DMS114 treated with DMSO at 0.1 percent for 48 hours (cell line): ENCODE results near the gene MLPH.

ENCODE experiments used
- DNase-seq: peaks from one replicate; lab custom pipeline; 2025; ENCODE audit not compliant: unreplicated experiment; lab: John Stamatoyannopoulos, UW

Gene MLPH

DNA sequence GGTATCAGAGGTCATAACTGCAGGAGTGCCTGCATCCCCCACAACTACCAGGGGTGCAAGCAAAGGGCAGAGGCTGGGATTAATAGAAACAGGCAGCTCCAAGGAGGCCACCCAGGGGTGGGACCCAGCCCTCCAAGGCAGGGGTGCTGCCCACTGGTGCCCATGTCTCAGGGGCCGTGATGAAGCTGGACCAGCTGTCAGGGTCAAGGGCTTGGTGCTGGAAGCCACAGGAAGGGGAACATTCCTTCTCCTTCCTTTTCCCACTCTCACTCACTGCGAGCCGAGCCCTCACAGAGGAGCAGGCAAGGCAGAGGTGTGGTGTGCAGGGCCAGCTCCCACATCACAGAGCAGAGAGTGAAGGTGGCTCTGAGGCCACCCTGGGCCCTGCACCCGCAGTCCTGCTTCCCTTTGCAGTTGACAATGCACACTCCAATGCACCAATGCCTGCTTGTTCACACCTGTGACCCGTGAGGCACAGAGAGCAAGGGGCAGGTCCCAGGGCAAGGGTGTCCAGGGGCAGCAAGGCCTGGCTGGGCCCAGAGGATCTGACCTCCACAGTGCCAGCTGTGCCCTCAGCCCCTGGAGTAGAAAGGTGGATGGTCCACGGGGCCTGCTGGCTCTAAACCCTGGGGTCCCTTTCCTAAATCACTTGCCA lies 28.7 kb downstream of the MLPH start:
- no peak for DNase-seq

DNA sequence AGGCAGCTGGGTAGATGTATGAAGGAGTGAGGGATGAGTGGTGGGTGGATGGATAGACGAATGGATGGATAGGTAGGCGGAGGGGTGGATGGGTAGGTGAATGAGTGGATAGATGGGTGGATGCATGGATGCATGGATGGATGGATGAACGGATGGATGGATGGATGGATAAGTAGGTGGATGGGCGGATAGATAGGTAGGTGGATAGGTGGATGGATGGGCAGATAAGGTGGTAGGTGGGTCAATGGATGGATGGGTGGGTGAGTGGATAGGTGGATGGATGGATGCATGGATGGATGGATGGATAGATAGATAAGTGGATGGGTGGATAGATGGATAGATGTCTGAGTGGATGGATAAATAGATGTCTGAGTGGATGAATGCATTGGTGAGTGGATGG lies 30.1 kb downstream of the MLPH start:
- no peak for DNase-seq

DNA sequence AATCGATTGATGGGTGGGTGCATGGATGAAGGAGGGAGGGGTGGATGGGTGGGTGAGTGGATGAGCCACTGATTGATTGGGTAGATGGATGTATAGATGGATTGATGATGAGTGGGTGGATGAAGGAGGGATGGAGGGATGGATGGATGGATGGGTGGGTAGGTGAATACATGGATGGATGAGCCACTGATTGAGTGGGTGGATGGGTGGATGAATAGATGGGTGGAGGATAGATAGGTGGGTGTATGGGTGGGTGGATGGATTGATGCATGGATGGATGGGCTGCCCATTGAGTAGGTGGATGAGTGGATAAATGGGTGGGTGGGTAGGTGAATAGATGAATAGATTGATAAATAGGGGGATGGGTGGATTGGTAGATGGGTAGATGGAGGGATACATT lies 30.9 kb downstream of the MLPH start:
- no peak for DNase-seq

DNA sequence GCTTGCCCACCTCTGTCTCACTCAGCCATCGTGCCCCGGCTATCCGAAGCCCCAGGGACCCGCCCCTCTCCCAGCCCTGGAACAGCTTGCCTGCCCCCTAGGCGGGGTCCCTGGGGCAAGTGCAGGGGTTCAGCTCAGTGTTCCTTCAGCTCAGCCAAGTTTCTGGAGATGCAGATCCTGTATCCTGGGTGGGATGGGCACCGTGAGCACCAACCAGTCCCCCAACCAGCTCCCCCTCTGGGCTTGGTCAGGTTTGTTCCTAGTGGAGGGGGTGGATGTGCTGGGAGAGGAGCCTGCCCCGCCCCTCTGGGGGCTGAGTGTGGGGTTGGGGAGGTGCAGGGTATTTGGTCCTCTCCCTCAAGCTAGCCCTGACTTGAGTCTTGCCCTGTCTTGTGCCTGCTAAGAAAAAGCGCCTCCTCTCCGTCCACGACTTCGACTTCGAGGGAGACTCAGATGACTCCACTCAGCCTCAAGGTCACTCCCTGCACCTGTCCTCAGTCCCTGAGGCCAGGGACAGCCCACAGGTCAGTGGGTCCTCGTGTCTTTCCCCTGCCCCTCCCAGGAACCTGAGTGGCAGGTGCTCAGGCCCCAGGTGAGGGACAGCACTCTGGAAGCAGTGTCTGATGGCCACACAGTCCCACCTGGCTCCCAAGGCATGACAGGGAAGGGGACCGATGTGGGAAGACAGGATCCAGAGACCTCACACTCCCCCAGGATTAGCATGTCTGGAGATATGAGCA lies 32.6 kb downstream of the MLPH start:
- DNase-seq: no peak

DNA sequence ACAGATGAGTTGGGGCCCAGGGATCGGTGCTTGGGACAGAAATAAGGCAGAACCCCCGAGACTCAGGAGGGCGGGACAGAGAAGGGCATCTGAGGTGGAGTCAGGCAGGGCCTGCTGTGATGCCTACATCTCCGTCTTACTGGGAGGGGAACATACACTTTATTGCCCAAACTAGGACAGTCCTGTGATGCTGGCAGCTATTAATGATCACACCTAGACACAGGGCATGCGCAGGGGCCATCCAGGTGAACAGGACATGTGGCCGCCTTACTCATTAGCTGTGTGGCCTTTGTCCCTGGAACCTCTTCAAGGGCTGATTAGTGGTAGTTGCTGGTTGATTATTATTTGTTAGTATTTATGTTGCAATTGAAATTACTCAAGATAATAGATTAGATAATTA lies 33.2 kb downstream of the MLPH start:
- no peak for DNase-seq

DNA sequence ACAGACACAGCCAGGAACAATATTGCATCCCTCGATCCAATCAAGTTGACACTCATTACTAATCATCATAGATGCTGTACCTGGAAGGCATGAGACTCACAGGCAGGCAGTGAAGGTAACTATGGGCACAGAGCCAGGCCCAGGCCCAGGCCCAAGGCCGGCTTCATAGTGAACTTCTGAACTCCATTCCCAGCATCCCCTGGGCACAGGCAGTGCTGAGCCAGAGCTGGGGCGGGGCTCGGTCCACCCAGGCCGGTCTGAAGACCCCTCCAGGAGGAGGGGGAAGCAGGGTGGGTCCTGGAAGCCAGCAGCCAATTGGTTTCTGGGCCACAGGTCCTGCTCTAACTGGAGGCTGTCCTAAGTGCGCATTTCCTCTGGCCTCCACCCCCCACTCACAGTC lies 37.6 kb downstream of the MLPH start:
- no peak for DNase-seq

DNA sequence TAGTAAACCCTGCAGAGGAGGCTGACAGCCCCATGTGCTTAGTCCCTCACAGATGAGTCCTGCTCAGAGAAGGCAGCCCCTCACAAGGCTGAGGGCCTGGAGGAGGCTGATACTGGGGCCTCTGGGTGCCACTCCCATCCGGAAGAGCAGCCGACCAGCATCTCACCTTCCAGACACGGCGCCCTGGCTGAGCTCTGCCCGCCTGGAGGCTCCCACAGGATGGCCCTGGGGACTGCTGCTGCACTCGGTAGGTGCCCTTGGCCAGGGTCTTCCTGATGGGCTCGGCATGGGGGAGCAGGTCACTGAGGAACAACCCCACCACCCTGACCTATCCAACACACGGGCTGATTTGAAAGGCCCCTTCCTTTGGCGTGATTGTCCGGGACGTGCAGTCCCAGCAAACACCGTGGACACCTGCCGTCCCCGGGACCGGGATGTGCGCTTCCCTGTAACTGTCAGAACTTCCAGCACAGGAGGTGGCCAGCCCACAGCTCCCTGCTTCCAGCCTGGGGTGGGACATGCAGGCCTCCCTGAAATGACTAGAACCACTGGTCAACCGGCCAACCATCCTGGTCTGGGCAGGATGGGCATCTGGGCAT lies 38.6 kb downstream of the MLPH start:
- DNase-seq: no peak

DNA sequence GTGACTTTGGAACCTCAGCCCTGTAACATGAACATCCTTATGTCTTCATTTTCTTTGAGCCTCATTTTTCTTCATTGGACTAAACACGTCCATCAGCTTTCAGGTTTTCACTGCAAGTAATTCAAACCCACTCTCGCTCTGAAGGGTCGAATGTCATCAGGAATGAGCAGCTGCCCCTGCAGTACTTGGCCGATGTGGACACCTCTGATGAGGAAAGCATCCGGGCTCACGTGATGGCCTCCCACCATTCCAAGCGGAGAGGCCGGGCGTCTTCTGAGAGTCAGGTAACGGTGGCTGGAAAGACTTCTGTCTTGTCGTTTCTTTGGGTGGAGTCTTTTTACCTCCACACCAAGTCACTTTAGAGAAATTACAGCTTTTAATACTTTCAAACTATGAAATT lies 40.2 kb downstream of the MLPH start:
- no peak for DNase-seq

DNA sequence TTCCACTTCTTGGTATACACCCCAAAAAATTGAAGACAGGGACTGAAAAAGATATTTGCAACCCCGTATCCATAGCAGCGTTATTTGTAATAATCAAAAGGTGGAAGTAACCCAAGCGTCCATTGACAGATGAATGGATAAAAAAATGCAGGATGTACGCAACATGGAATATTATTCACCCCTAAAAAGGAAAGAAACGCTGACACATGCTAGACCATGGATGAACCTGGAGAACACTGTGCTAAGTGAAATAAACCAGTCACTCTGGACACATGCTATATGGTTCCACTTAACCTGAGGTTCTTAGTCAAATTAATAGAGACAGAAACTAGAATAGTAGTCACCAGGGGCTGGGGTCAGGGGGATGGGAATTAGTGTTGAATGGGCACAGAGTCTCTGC lies 40.7 kb downstream of the MLPH start:
- no peak for DNase-seq

DNA sequence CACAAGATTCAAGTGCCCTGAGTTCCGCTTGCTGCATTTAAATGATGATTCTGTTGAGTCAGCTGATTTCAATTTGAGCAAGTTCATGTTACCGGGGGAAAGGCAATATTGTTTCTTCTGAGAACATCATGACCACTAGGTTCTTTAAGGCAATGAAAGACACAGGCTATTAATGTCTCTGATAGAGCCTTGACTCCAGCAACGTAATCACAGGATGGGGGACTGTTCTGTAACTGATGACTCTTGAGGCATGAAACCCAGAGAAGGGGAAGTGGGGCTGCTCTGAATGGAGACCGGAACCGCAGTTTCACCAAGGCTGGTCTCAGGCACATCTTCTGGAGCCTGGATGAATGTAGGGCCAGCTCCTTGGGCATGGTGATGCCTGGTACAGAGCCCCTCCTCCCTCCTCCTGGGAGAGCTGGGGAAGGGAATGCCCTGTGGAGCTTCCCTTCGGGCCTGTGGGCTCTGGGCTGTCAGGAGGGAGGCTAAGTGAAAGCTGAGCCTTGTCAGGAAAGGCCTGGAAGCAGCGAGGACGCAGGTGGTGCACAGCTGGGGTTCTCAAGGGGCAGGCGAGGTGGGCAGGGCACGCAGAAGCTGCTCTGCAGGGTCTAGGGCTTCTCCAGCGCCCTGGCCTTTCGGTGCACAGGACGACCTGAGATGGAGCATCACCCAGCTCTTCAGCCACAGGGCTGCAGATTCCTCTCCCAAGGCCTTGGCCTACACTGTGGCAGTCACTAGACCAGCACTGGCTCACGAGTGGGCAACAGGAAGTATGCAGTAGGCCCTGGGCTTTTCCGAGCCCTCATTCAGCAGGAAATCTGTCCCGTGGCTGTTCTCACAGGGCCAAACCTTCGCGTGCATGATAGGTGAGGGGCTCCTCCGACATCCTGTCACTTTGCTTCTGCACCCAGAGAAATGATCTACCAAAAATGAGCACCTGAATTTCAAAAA lies 42.7 kb downstream of the MLPH start:
- no peak for DNase-seq

DNA sequence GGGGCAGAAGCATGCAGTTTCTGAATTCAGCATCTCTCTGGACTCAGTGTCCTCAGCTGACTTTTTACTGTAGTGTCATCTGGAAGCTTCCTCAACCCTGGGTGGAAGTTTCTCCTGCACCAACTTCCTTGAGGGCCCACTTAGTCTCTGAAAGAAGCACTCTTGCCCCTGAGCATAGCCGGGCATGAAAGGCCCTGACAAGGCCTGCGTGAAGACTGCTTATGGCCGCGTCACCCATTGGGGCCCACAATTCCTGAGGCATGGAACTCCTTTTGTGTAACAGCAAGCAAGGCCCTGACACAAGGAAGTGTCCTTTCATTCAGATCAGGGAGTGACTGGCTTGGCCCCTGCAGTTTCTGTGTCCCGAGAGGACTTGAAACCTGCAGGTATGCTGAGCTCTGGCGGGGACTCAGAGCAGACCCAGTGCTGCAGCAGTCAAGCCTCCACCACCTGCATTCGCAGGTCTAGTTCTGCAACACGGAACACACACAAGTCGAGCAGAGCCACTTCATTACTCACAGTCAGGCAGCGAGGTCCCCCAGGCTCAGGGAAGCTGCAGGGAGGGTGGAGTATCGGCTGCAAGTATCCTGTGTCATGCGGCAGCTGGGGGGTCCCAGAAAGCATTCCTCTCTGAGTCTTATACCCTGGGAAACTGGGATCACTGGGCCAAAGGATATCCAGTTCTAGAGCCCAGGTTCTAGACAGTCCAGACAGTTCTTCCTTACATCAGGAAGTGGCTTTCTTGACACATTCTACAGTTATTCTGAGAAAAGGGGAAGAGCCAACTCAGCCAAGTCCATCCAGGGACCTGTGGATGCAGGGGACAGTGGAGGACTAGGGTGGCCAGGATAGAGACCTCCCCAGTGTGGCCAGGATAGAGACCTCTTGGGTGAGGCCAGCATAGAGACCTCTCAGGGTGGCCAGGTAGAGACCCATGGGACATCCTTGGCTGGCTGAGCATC lies 43.7 kb downstream of the MLPH start:
- DNase-seq: no peak

DNA sequence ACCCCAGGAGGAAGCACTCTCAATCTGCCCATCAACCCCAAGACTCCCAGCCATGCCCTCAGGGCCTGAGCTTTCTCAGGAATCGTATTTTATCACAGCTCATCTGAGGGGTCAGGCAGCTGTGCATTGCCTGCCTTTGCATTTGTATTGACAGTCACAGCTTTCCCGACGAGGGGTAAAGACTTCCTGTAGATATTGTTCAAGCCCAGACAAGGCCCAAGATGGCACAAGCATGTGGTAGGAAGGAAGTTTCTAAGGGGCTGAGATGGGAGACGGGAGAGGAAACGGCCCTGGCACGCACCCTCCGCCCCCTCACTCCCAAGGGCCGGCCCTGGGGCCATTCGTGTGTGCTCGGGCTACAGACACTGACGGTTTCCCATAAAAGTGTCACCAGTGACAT lies 45.1 kb downstream of the MLPH start:
- DNase-seq: no peak

DNA sequence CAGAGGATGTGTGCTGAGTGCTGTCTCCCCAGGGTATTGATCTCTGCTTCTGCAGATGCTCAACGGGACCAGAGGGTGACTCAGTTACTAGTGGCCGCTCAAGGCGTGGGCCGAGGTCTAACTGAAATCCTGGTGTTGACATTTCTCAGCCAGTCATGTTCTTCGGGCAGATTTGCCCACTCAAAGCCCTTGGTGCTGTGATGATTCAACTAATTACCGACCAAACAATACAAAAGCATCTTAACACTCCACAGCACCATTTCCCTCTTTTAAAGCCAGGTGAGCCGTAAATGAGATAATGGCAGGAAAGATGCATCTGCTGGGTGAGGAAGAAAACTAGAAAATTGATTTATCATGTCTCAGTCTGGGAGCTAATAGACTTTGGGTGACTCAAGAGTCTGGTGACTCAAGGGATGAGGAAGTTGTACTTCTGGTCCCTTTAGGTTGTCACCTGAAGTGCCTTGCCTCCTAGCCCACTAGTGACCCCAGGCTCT lies 46.7 kb downstream of the MLPH start:
- DNase-seq: no peak

DNA sequence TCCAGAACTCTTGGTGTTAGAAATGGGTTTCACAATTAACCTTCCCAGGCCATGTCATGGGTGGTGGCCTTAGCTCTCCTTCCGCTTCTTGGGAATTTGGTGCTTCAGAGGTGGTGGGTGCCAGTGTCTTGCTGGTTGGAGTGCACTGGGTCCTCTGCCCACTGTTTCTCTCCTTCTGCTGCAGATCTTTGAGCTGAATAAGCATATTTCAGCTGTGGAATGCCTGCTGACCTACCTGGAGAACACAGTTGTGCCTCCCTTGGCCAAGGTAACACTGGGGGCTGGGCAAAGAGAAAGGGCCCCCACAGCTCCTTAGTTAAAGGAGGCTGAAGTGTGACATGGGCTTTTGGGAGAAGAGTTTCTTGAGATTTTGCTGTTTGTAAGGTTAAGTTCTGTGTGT lies 47.3 kb downstream of the MLPH start:
- no peak for DNase-seq

DNA sequence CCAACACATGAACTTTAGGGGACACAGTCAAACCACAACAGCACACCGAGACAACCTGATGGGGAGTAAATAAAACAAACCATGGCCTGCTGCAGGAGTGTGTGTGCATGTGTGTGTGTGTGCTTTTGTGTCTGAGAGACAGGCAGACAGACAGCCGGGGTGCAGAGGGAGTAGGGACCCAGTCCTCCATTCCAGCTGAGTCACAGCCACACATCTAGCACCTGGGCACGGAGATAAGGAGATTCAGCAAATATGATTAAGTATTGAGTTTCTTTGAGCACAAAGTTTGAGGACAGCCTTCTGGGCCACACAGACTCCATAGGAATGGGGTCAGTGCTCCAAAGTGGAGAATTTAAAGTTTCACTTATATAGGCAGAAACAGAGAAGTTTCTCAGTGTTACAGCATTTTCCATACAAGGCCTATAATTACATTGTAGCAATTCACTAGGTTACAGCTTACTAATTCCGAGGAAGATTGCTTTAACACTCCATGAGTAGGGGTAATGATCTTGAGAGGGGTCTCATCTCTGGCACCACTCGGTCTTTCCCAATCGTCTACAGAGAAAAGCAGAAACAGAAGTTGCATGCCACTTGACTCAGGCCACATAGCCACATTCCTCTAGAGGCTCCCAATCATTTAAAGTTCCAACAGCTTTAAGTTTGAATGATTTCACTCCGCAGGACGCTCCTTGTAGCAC lies 48.5 kb downstream of the MLPH start:
- DNase-seq: no peak

DNA sequence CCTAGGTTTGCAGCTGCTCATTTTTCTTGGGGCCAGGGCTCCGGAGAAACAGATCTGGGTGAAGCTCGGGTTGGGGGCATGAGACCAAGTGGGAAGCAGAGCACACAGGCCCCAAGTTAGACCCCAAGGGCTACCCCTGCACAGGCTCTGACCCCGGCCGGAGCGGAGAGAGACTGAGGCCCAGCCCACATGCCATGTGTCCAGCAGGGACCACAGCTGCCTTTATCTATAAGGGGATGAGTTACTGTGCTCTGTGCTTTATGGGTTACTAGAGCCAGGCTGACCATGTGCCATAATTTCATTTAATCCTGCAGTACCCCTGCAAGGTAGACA lies 49.0 kb downstream of the MLPH start:
- no peak for DNase-seq

DNA sequence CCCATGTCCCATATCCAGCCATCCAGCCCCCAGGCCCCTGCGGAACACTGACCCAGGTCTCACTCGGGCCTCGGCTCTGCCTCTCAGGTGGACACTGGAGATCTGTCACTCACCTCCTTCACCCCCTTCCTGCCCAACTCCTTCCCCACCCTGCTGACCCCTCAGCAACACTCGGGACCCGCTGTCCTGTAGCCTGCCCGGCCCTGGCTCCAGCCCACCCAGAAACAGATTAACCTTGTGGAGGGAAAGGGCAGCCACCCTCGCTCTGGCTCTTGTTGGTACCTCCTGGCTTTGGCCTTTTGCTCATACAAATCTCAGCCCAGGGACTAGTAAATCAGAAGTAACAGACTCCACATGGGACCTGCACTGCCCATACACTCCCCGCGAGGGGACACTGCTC lies 49.6 kb downstream of the MLPH start:
- DNase-seq: no peak

DNA sequence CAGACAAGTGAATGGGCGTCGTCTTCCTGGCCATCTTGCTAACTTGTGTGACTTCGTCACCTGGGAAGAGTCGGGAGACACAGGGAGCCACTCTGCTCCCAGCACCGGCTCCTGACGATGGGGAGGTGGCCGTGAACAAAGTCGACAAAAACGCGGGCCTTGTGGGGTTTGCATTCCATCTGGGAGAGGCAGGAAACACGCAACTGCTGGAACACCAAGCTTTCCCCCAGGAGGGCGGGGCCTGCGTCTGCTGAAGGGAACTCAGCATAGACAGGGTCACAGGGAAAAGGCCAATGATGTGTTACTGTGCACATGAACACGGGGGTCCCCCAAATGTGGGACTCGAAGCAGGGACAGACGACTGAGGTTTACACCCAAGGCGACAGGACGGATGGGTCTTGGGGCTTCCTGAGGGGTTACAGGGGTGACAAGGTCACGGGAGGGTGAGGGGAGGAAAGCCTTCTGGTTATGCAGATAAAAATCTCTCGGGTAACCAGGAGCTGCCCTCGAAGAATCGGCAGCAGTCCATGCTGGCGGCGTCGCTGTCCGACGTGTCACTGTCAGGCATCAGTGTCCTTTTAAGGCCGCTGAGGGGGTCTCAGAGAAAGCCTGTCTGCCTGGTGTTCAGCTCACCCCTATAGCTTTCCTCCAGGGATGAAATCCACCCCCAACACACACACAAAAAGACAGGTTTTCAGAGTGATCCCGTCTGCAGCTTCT lies 51.1 kb downstream of the MLPH start:
- DNase-seq: no peak

DNA sequence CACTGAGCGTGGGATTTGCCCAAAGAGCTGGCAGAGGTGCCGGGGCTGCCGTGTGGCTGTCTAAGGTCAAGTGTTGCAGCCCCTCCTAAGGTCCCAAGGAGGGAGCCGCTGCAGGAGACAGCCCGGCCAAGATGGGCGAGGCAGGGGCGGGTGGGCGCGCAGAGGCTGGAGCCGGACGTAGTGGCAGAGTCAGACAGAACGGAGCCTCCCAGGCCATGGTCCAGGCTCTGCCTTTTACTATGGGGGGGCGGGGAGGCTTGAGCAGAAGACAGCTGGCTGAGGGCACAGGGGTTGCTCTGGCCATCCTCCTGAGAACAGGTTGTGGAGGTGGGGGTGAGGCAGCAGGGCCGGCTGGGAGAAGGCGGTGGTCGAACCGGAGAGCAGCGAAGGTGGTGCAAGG lies 51.9 kb downstream of the MLPH start:
- DNase-seq: no peak
